ENCODE data around the gene MYO3B.
"Not testable (repeated sequence)": the region's sequence is repeated elsewhere in the genome, so short reads cannot be mapped to it uniquely, and the experiment has no call there.

Gene MYO3B

GRCh38 chr2:170436077-170436943 lies 258.4 kb downstream of the MYO3B start:
- DNase-seq = no peak

DNA sequence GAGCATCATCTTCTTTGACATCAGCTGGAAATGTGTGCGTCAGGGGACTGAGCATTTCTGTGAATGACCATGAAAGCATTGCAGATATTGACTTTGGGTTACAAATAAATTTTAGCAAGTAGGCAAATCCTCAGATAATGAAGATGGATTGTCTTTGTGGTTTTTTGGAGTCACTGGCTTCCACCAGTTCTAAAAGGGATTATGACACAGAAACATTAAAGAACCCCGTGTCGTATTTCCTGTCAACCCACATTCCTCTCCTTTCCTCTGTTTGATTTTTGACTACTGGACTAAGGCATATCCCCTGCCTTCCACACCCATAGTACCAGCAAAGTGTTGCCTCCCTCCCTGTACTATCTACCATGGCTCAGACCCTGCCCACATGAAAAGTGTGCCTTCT lies 268.1 kb downstream of the MYO3B start:
- no peak for DNase-seq

- DNase-seq = no peak
Measured at GRCh38 chr2:170449034-170449433, 271.1 kb downstream of the MYO3B start.

- no peak for DNase-seq
Measured at GRCh38 chr2:170454471-170455372, 276.8 kb downstream of the MYO3B start.

GRCh38 chr2:170455617-170456426 lies 277.9 kb downstream of the MYO3B start:
- DNase-seq = no peak

- no peak for DNase-seq
Measured at GRCh38 chr2:170456914-170457313, 279.0 kb downstream of the MYO3B start.

DNA sequence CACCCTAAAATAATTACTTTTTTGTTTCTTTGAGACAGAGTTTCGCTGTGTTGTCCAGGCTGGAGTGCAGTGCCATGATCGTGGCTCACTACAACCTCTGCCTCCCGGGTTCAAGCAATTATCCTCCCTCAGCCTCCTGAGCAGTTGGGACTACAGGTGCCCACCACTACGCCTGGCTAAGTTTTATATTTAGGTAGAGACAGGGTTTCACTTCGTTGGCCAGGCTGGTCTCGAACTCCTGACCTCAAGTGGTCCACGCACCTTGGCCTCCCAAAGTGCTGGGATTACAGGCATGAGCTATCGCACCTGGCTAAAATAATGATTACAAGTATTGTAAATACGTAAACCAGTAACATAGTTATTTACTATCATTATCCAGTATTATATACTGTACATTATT lies 279.8 kb downstream of the MYO3B start:
- DNase-seq = no peak

DNA sequence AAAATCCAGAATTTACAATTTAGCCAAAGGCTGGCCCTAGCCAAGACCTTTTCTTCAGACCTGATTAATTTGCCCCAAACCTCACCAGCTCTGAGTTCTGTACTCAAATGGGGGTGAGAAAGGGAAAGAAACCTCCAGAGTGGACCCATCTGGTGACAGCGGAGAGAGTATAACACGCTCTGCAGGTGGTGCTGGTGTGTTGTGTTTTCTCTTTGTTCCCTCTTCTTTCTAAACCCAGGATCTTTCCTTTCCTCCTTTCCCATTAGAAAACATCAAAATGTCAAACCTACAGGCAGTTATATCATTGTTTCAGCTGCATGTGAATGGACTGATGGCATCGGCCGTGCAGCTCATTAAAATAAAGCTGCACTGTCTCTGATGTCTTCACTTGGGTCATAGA lies 283.9 kb downstream of the MYO3B start:
- DNase-seq = no peak

GRCh38 chr2:170462433-170463205 lies 284.7 kb downstream of the MYO3B start:
- DNase-seq = no peak

DNA sequence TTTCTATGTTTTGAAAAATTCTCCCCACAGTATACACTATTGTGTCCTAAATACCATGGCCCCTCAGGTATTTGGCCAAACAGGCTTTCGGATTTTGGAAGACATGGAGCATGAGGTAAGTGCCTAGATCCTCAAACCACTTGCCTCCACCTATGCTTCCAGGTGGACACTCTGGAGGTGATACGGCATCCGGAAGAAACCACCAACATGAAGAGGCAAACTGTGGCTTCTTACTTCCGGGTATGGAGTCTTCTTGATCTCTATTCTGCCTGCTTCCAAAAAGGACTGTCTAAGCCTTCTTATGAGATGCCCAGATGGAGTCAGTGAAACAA lies 285.2 kb downstream of the MYO3B start:
- DNase-seq = no peak

DNA sequence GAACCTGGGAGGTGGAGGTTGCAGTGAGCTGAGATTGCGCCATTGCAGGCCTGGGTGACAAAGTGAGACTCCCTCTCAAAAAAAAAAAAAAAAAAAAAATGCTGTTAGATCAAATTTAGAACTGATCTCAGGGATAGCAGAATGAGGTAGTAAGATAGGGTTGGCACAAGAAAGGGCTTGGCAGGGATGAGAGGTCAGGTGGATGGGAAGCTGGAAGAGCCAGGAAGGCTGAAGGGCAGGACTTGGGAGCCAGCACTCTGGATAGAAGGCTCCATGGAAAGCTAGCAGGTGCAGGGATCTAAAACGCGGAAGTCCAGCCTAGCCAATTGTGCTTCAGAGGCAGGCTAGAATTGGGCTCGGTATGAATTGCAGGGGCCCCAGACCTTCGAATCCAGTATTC lies 286.3 kb downstream of the MYO3B start:
- no peak for DNase-seq

DNA sequence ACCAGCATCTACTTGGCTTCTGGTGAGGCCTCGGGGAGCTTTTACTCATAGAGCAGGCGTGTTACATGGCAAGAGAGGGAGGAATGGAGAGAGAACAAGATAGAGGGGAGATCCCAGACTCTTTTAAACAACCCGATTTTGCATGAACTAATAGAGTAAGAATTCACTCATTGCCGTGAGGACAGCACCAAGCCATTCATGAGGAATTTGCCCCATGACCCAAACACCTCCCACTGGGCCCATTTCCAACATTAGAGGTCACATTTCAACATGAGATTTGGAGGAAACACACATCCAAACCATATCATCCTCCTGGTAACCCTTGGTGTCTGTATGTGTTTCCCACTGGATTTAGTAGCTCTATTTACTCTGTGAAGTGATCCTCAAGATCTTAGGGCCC lies 287.3 kb downstream of the MYO3B start:
- no peak for DNase-seq

DNA sequence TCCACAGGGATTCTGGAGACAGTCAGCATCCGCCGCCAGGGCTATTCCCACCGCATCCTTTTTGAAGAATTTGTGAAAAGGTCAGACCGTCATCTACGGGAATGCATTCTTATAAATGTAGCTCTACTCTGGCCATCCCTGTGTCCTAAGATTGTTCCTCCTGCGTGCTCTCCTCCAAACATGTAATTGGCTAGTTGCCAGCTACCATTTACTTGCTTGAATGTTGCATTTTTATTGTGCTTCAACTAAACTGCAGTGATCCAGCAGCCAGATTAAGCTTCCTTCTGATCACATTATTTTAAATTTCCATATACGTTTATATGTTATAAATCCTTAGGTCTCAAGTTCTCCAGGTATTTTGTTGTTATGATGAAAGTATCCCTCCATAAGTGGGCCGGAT lies 288.7 kb downstream of the MYO3B start:
- DNase-seq = no peak

- DNase-seq = no peak
Measured at GRCh38 chr2:170467568-170468422, 289.8 kb downstream of the MYO3B start.

DNA sequence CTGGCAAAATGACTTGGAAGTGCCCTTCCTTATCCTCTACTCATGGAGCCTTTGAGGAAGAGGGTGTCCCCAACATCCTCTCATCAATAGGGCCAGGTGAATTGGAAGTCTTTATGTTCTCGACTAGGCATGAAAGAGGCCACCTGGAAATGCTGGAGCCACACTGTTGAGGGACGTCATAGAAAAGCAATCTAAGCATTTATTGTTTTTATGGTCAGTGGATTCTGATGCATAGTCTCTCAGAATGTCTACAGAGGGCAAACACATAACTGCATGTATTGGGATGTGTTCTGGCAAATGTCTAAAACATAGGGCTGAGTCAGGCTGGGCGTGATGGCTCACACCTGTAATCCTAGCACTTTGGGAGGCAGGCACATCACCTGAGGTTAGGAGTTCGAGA lies 290.6 kb downstream of the MYO3B start:
- no peak for DNase-seq

GRCh38 chr2:170472498-170472897 lies 294.6 kb downstream of the MYO3B start:
- not testable (repeated sequence) for DNase-seq

- no peak for DNase-seq
Measured at GRCh38 chr2:170475878-170476277, 297.9 kb downstream of the MYO3B start.

GRCh38 chr2:170477630-170478029 lies 299.7 kb downstream of the MYO3B start:
- DNase-seq = no peak

DNA sequence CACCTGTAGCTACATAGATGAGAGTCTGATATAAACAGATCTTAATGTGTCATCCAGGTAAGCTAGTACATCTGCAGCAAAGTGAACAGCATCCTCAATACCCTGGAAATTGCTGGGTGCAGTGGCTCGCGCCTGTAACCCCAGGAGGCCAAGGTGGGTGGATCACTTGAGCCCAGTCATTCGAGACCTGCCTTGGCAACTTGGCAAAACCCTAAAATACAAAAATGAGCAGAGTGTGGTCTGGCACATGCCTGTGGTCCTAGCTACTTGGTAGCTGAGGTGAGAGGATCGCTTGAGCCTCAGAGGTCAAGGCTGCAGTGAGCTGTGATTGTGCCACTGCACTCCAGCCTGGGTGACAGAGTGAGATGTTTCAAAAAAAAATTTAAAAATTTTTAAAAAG lies 303.3 kb downstream of the MYO3B start:
- no peak for DNase-seq

GRCh38 chr2:170484552-170484951 lies 306.6 kb downstream of the MYO3B start:
- no peak for DNase-seq

GRCh38 chr2:170485254-170486026 lies 307.5 kb downstream of the MYO3B start:
- no peak for DNase-seq
